Loucy (cell line): ENCODE data around the gene MTF2.

Experiments used
- H2AFZ ChIP-seq: fragments of 200-600 bp; sonication (generic); 2 replicates; pipeline ENCODE4 v1.6.0; 2016; ENCODE audit warnings: antibody characterized with exemption, mild to moderate bottlenecking, low read length, moderate library complexity
- H3F3A ChIP-seq: fragments of 200-600 bp; 2 replicates; pipeline ENCODE4 v1.6.0; 2016; ENCODE audit warnings: antibody characterized with exemption, low read depth, mild to moderate bottlenecking
- H3K27me3 ChIP-seq: fragments of 200-600 bp; sonication (generic); 2 replicates; pipeline ENCODE4 v1.6.1; 2014; ENCODE audit warnings: low read length, mild to moderate bottlenecking; ENCODE audit not compliant: insufficient read depth, poor library complexity, severe bottlenecking
- H3K36me3 ChIP-seq: fragments of 200-600 bp; sonication (generic); 2 replicates; pipeline ENCODE4 v1.6.1; 2016; ENCODE audit warnings: low read length; ENCODE audit not compliant: insufficient read depth
- H3K4me1 ChIP-seq: fragments of 200-600 bp; sonication (generic); 2 replicates; pipeline ENCODE4 v1.5.1; 2014; ENCODE audit warnings: low read length, mild to moderate bottlenecking; ENCODE audit not compliant: insufficient read depth, poor library complexity, severe bottlenecking
- H3K4me2 ChIP-seq: fragments of 200-600 bp; sonication (generic); 2 replicates; pipeline ENCODE4 v1.6.0; 2014; ENCODE audit warnings: antibody characterized with exemption, low read length, low read depth, mild to moderate bottlenecking; ENCODE audit not compliant: poor library complexity, severe bottlenecking
- H3K4me3 ChIP-seq: fragments of 200-600 bp; sonication (generic); 2 replicates; pipeline ENCODE4 v1.5.1; 2014; ENCODE audit warnings: low read length, mild to moderate bottlenecking, mixed read lengths; ENCODE audit not compliant: poor library complexity, severe bottlenecking
- H3K79me2 ChIP-seq: fragments of 200-600 bp; sonication (generic); 2 replicates; pipeline ENCODE4 v1.6.1; 2014; ENCODE audit warnings: low read length; ENCODE audit not compliant: insufficient read depth
- H3K9ac ChIP-seq: fragments of 200-600 bp; sonication (generic); 2 replicates; pipeline ENCODE4 v1.6.0; 2014; ENCODE audit warnings: mild to moderate bottlenecking, low read depth, low read length, moderate library complexity; ENCODE audit not compliant: poor library complexity, severe bottlenecking
- H3K9me2 ChIP-seq: fragments of 200-600 bp; sonication (generic); replicated peaks from 2 replicates; pipeline ENCODE4 v1.6.1; 2016; ENCODE audit warnings: low read depth, low read length, mixed read lengths
- H3K9me3 ChIP-seq: fragments of 200-600 bp; sonication (generic); 2 replicates; pipeline ENCODE4 v1.6.1; 2014; ENCODE audit warnings: mild to moderate bottlenecking, antibody characterized with exemption, low read length, low read depth; ENCODE audit not compliant: insufficient read depth
- H4K20me1 ChIP-seq: fragments of 200-600 bp; sonication (generic); 2 replicates; pipeline ENCODE4 v1.6.0; 2014; ENCODE audit warnings: antibody characterized with exemption, low read length, mild to moderate bottlenecking; ENCODE audit not compliant: insufficient read depth, poor library complexity, severe bottlenecking
- EZH2phosphoT487 ChIP-seq: fragments of 200-600 bp; IDR thresholded peaks from 2 replicates; pipeline ENCODE4 v1.6.1; 2018; ENCODE audit warnings: antibody characterized with exemption, mild to moderate bottlenecking, moderate library complexity, borderline replicate concordance
- TF ChIP-seq, protein P1 (sequence below): fragments of 200-600 bp; sonication (generic); conservative IDR thresholded peaks from 2 replicates; pipeline ENCODE4 v1.5.1; 2014; ENCODE audit warnings: mild to moderate bottlenecking, antibody characterized with exemption, low read length

MTF2 gene

DNA sequence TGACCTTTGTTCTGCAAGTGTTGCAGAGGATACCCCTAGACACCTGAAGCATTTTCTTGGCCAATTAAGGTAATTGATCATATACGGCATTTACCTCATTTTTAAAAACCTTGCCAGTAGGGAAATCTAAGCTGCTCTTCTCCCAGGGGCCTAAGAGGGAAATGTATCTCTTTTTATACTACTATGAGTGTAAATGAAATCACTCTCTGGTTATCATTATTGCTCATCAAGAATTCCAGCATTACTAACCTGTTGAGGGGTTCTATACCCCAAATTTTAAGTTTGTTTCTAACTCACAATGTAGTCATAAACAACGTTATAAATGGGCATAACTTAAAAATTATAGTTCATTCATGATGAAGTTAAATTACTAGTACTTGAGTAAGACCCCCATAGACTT is 73.8 kb downstream of the MTF2 start:
- Histone ChIP-seq H3K4me2 (no peak overlapping the region), H3F3A (no peaks in the 10 kb centered on the region), H3K36me3 (peaks cover 83% of the 10 kb centered on the region), H3K9ac (no peak overlapping the region), H3K4me3 (no peak overlapping the region), H3K4me1 (peaks cover 6% of the 10 kb centered on the region), H4K20me1 (peaks cover 7% of the 10 kb centered on the region), H2AFZ (no peak overlapping the region), H3K27me3 (no peaks in the 10 kb centered on the region), H3K9me3 (no peaks in the 10 kb centered on the region), H3K79me2 (no peaks in the 10 kb centered on the region), H3K9me2 (no peaks in the 10 kb centered on the region)
- TF ChIP-seq, protein P1, sequence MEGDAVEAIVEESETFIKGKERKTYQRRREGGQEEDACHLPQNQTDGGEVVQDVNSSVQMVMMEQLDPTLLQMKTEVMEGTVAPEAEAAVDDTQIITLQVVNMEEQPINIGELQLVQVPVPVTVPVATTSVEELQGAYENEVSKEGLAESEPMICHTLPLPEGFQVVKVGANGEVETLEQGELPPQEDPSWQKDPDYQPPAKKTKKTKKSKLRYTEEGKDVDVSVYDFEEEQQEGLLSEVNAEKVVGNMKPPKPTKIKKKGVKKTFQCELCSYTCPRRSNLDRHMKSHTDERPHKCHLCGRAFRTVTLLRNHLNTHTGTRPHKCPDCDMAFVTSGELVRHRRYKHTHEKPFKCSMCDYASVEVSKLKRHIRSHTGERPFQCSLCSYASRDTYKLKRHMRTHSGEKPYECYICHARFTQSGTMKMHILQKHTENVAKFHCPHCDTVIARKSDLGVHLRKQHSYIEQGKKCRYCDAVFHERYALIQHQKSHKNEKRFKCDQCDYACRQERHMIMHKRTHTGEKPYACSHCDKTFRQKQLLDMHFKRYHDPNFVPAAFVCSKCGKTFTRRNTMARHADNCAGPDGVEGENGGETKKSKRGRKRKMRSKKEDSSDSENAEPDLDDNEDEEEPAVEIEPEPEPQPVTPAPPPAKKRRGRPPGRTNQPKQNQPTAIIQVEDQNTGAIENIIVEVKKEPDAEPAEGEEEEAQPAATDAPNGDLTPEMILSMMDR = no peak
- TF ChIP-seq EZH2phosphoT487 = no peak

DNA sequence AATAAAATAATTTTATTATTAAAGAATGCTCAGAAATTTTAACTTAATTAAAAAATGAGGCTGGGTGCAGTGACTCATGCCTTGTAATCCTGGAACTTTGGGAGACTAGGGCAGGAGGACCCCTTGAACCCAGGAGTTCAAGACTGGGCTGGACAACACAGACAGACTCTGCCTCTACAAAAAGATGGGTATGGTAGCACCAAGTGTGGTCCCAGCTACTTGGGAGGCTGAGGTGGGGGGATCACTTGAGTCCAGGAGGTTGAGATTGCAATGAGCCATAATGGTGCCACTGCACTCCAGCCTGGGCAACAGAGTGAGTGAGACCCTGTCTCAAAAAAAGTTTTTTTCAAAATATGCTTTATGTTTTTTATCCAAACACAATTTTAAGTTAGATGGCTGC is 75.8 kb downstream of the MTF2 start:
- H3K36me3 ChIP-seq = peaks cover 88% of the 10 kb centered on the region
- 0 out of 2 replicates have a peak, but pooled peaks cover 3% of the 10 kb centered on the region for H3K79me2 ChIP-seq
- H4K20me1 ChIP-seq = peaks cover 13% of the 10 kb centered on the region
- peak overlapping the region; percentile 44 for H3K4me2 ChIP-seq
- H3K27me3 ChIP-seq = no peaks in the 10 kb centered on the region
- no peaks in the 10 kb centered on the region for H3K9me3 ChIP-seq
- H2AFZ ChIP-seq = no peak overlapping the region
- H3K4me3 ChIP-seq = no peak overlapping the region
- H3K9ac ChIP-seq = no peak overlapping the region
- H3K9me2 ChIP-seq = no peaks in the 10 kb centered on the region
- H3K4me1 ChIP-seq = peaks cover 6% of the 10 kb centered on the region
- H3F3A ChIP-seq = no peaks in the 10 kb centered on the region
- TF ChIP-seq, protein P1 = no peak
- TF ChIP-seq EZH2phosphoT487 = no peak

DNA sequence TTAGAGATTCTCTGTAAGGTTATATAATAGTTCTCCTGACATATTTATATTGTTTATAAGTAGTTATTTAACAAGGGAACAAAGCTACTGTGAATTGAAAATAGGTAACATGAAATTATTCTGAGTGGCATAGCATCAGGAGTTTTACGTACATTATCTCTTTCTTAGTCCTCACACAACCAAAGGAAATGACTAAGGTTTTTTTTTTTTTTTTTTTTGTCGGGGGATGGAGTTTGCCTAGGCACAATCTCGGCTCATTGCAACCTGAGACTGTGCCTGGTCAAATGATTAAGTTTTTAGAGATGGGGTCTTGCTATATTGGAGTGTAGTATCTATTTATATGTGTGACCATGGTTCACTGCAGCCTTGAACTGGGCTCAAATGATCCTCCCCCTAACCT is 76.3 kb downstream of the MTF2 start:
- peaks cover 16% of the 10 kb centered on the region for H4K20me1 ChIP-seq
- H3K36me3 ChIP-seq = peaks cover 88% of the 10 kb centered on the region
- TF ChIP-seq EZH2phosphoT487 = no peak
- TF ChIP-seq, protein P1 = no peak

More for the DNA sequence above, 76.3 kb downstream of the MTF2 start:
- no peaks in the 10 kb centered on the region for H3K27me3 ChIP-seq
- no peaks in the 10 kb centered on the region for H3K9me3 ChIP-seq
- no peak overlapping the region for H3K4me3 ChIP-seq
- no peaks in the 10 kb centered on the region for H3K9me2 ChIP-seq
- no peaks in the 10 kb centered on the region for H3F3A ChIP-seq
- H3K9ac ChIP-seq = no peak overlapping the region
- peak overlapping the region; percentile 44 for H3K4me2 ChIP-seq
- H3K79me2 ChIP-seq = 0 out of 2 replicates have a peak, but pooled peaks cover 6% of the 10 kb centered on the region
- H3K4me1 ChIP-seq = peaks cover 6% of the 10 kb centered on the region
- no peak overlapping the region for H2AFZ ChIP-seq
